Activated T-helper 17 cell treated with anti-CD3 and anti-CD28 coated beads, Interleukin-2, amount 50 U/mL, for 72 hours (primary cell): ENCODE measurements around the gene RRBP1. TPM values are rescaled to one million over a fixed set of nuclear protein-coding genes. Genes with fewer than 3 reads are reported as not detected.
A peak's percentile ranks its signal among the peaks of the same experiment; 100 is the strongest.

Experiments used
- ATAC-seq: fragments of 150-1000 bp; cut with Tn5 transposase; replicated peaks from 2 replicates; pipeline ENCODE4 v1.10.0; 2021; ENCODE audit warnings: mild to moderate bottlenecking, moderate library complexity
- H3K27ac Mint-ChIP-seq: one replicate; pipeline ENCODE4 v1.8.0; 2022; ENCODE audit warnings: mixed read lengths
- H3K27me3 Mint-ChIP-seq: one replicate; pipeline ENCODE4 v1.8.0; 2022; ENCODE audit warnings: mixed read lengths
- H3K36me3 Mint-ChIP-seq: one replicate; pipeline ENCODE4 v1.8.0; 2022; ENCODE audit warnings: low read depth, mild to moderate bottlenecking, mixed read lengths
- H3K4me1 Mint-ChIP-seq: one replicate; pipeline ENCODE4 v1.8.0; 2022; ENCODE audit warnings: mixed read lengths
- H3K4me3 Mint-ChIP-seq: one replicate; pipeline ENCODE4 v1.8.0; 2022; ENCODE audit warnings: mild to moderate bottlenecking, mixed read lengths
- H3K9me3 Mint-ChIP-seq: one replicate; pipeline ENCODE4 v1.8.0; 2022; ENCODE audit warnings: mixed read lengths
- total RNA-seq, 2 donors: library from RNA; stranded (reverse); gene quantifications; one replicate each; pipeline ENCODE4 v1.2.3, GENCODE V29; 2022

The RRBP1 gene
- total RNA-seq, 2 donors from 2014 or later = 21.6 to 32.5 TPM

GRCh38 chr20:17617868-17618672 is 64.0 kb downstream of the RRBP1 start:
- H3K27ac Mint-ChIP-seq = peak overlapping the region; percentile 20
- H3K9me3 Mint-ChIP-seq = no peaks in the 10 kb centered on the region
- H3K36me3 Mint-ChIP-seq = peaks cover 18% of the 10 kb centered on the region

DNA sequence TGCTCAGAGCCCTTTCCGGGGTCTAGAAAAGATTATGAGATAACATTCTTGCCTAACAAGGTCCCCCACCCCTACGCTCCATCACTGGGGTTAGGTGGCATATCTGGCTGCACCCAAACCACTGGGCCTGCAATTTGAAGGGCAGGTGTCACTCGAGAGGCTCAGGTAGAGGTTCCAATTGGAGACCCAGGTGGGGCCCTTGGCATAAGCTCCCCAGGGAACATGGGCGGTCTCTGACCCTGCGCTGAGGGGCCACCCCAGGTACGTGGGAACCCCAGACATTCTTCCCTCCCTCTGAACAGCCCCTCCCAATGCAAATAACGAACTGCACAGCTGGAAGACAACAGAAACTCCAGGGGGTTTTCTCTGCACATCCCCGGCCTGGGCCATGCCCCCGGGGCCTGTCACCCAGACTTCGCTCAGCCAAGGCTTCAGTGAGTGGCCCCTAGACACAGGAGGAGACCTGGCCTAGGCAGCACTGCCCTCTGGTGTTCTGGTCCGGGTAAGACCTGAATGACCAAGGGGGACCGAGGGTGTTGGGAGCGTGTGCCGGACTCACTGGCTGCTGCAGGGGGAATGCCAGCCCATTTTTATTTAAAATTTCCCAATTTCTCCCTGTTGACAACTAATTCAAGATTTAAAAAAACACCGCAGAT is 64.7 kb downstream of the RRBP1 start:
- peaks cover 4% of the 10 kb centered on the region for H3K4me1 Mint-ChIP-seq
- H3K9me3 Mint-ChIP-seq = no peaks in the 10 kb centered on the region
- H3K27ac Mint-ChIP-seq = no peak overlapping the region
- no peaks in the 10 kb centered on the region for H3K27me3 Mint-ChIP-seq
- H3K36me3 Mint-ChIP-seq = peaks cover 18% of the 10 kb centered on the region
- peak; percentile 65 for ATAC-seq
- no peak overlapping the region for H3K4me3 Mint-ChIP-seq

More at GRCh38 chr20:17617868-17618672, 64.0 kb downstream of the RRBP1 start:
- no peak for ATAC-seq
- Mint-ChIP-seq H3K4me3 (no peak overlapping the region), H3K27me3 (no peaks in the 10 kb centered on the region), H3K4me1 (no peaks in the 10 kb centered on the region)

DNA sequence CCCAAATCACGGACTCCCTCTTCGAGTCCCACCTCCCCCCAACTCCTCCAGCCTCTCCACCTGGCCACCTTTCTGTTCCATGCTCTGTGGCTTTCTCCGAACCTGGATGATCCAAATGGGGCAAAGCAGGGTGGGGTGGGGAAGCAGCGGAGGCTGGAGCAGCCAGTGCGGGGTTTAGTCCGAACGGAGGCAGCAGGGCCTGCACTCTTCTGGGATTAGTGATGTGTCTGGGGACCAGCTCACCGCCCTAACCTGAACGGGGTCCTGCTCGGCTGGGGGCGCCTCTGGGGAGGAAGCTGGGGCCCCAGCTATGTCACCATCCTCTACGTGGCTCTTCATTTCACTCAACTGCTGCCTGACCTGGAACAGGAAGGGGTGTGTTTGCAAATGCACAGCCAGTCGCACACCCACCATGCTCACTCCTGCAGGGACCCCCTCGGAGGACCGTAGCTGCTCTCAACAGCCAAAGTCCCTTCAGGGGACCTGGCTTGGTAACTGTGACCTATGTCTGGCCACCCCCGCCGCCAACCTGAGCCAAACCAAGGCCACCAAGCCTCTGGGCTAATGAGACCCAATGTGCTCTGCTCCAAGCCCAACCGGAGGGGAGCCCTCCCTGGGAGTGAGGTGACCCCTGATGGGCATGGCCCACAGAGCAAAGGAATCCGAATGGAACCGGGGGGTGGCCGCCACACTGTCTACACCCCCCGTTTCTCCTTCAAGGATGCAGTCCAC is 65.4 kb downstream of the RRBP1 start:
- ATAC-seq = no peak
- Mint-ChIP-seq H3K4me3 (no peak overlapping the region), H3K27me3 (no peaks in the 10 kb centered on the region), H3K4me1 (peaks cover 6% of the 10 kb centered on the region), H3K9me3 (no peaks in the 10 kb centered on the region), H3K27ac (no peak overlapping the region), H3K36me3 (peaks cover 18% of the 10 kb centered on the region)

DNA sequence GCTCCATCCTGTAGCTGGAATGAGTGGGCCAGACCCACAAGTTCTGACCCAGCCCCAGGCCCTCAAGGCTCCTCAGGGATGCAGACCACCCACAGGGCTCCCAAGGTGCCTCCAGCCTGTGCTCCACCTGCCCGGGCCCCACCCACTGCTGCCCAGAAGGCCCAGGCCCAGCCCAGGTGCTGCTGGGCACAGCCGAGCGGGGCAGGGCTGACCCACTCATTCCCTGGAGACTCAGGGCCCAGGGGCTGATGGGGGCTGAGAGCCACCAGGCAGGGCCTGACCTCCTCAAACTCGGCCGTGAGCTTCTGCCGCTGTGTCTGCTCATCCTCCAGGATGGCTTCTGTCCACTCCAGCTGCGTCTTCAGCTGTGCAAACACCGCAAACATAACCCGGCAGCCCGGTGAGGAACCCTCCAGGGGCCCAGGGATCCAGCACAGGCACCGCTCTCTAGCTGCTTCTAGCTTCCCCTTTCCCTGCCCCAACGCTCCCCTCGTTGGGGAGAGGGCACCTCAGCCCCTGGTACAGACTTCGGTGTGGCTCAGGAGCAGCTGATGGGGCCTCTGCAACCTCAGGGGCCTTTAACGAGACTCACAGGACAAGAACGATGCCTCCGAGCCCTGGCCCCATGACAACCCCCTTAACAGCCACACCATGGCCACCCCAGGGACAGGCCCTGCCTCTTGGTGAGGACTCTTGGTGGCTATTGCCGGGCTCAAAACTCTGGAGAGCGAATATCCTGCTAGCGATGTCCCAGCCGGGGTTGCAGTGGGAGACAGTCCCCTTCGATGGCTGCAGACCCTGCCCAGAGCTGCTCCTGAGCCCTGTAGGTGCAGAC is 66.2 kb downstream of the RRBP1 start:
- Mint-ChIP-seq H3K4me1 (peaks cover 6% of the 10 kb centered on the region), H3K4me3 (no peak overlapping the region), H3K27me3 (no peaks in the 10 kb centered on the region), H3K27ac (no peak overlapping the region), H3K36me3 (peaks cover 18% of the 10 kb centered on the region), H3K9me3 (no peaks in the 10 kb centered on the region)
- ATAC-seq = no peak

DNA sequence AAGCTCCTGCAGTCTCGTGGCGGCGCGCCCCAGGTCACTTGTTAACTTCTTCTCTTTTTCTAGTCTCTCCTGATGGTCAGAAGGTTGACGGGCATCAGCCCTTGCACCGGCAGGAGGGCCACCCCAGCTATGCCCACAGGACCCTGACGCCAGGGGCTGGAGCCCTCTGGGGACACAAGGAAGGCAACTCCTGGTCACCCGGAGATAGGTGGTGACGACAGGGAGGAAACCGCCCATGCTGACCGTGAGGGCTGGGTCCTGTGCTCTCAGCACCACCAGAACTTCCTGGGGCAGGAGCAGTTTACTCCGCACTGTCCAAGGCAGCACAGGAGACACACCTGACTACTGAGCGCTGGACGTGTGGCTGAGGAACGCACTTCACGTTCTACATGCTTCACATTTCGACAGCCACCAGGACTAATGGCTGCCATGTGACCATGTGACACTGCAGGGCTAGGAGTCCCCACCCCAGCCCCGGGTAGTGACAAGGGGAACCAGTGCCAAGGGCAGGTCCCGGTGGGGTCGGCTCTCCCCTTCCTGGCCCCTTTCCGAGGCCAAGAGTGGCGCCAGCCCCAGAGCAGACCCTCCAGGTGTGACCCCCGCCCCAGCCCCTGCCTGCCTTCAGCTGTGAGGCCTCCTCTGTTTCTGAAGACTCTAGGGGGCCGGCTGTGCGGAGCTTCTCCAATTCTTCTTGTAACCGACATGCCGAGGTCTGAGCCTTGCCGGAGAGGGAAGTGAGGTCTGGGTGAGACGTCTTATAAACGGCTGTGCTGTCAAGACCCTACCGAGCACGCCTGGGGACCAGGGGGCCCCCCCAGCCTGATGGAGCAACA is 67.0 kb downstream of the RRBP1 start:
- Mint-ChIP-seq H3K27ac (peak overlapping the region; percentile 58), H3K9me3 (no peaks in the 10 kb centered on the region), H3K27me3 (no peaks in the 10 kb centered on the region), H3K4me3 (no peak overlapping the region), H3K36me3 (peaks cover 15% of the 10 kb centered on the region), H3K4me1 (peaks cover 9% of the 10 kb centered on the region)
- ATAC-seq = no peak

DNA sequence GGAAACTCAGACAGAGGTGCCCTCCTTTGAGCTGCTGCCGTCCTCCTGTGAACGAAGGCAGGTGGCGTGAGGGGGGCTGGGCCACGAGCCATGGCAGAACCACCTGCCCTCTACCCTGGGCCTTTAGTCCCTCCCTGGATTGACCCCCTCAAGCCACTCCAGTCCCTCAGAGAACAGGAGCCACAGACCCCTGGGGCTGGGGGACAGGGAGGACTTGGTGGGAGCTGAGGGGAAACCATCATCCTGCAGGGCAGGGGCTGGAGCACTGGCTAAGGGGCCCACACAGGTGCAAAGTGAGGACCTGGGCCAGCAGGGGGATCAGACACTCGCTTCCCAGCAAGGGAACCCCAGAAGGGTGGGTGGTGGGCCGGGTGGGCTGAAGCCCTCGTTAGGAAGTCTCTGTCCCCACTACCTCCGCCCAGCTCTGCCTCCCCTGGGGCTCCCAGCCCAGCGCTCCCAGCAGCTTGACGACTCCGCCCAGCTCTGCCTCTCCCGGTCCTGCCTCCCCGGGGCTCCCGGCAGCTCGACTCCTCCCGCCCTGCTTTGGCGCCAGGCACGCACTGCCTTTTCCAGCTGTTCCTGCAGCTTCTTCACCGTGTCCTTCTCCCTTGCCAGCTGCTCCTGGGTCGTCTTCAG is 67.7 kb downstream of the RRBP1 start:
- no peaks in the 10 kb centered on the region for H3K9me3 Mint-ChIP-seq
- H3K4me1 Mint-ChIP-seq = peaks cover 12% of the 10 kb centered on the region
- H3K36me3 Mint-ChIP-seq = peaks cover 7% of the 10 kb centered on the region
- ATAC-seq = no peak
- H3K27me3 Mint-ChIP-seq = no peaks in the 10 kb centered on the region
- peak overlapping the region; percentile 70 for H3K27ac Mint-ChIP-seq
- no peak overlapping the region for H3K4me3 Mint-ChIP-seq

- no peaks in the 10 kb centered on the region for H3K9me3 Mint-ChIP-seq
- H3K36me3 Mint-ChIP-seq = peaks cover 4% of the 10 kb centered on the region
- H3K27ac Mint-ChIP-seq = peak overlapping the region; percentile 70
- ATAC-seq = no peak
- H3K27me3 Mint-ChIP-seq = no peaks in the 10 kb centered on the region
- peaks cover 12% of the 10 kb centered on the region for H3K4me1 Mint-ChIP-seq
- no peak overlapping the region for H3K4me3 Mint-ChIP-seq
Observed at GRCh38 chr20:17613328-17614175, 68.5 kb downstream of the RRBP1 start.

DNA sequence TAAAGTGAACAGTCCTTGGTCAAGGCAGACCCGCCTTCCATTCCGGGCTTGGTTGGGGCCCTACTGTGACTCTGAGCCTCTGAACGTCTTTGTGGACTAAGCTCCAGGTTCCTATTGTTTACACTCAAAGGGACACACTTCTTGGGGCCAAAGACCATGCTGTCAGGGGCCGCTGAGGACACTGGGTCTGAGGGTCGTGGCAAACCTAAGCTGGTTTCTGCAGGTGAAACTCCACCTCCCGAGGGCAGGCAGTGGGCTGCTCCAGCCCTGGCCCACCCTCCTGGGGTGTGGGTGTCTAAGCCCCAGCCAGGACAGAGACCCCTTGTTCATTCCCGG is 69.1 kb downstream of the RRBP1 start:
- H3K27ac Mint-ChIP-seq = peak overlapping the region; percentile 93
- H3K4me3 Mint-ChIP-seq = no peak overlapping the region
- peaks cover 14% of the 10 kb centered on the region for H3K4me1 Mint-ChIP-seq

GRCh38 chr20:17612287-17612991 is 69.6 kb downstream of the RRBP1 start:
- Mint-ChIP-seq H3K4me1 (peaks cover 17% of the 10 kb centered on the region), H3K36me3 (peaks cover 8% of the 10 kb centered on the region), H3K27me3 (no peaks in the 10 kb centered on the region), H3K4me3 (peak overlapping the region; percentile 71), H3K9me3 (no peaks in the 10 kb centered on the region), H3K27ac (peak overlapping the region; percentile 93)
- peak; percentile 64 for ATAC-seq

More for the DNA sequence above, 69.1 kb downstream of the RRBP1 start:
- peaks cover 3% of the 10 kb centered on the region for H3K36me3 Mint-ChIP-seq
- ATAC-seq = no peak
- H3K9me3 Mint-ChIP-seq = no peaks in the 10 kb centered on the region
- H3K27me3 Mint-ChIP-seq = no peaks in the 10 kb centered on the region

DNA sequence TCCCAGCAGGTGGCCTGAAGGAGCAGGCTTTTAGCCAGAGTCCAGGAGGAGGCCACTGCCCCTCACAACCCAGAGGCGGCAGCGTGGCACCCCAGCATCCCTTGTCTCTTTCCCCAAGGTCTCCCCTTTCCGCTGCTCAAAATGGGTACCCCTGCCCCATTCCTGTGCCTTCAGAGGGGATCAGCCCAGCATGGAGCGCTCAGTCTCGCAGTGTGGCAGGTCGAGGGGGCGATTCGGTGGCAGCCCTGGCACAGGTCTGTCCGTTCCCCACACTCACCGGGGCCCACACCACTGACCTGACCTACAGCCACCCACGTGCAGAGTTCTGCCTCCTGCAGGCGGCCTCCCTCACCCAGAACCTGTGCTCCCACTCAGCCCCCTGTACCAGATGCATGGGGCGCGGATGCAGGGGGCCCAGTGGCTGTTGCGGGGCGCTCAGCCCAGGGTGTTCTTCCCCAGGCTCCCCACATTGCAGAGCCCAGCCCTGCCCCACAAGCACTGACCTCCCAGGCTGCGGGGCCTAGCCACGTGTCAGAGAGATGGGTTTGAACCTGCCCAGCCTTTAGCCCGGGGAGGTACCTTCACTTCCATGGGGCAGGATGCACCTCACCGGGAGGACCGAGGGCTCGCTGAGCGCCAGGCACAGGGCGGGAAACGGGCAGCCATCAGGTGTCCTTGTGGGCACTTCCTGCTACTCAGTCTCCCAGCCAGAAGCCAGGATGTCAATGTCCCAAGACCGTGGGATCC is 70.3 kb downstream of the RRBP1 start:
- peak overlapping the region; percentile 71 for H3K4me3 Mint-ChIP-seq

GRCh38 chr20:17611290-17611539 is 70.8 kb downstream of the RRBP1 start:
- Mint-ChIP-seq H3K27me3 (no peaks in the 10 kb centered on the region), H3K9me3 (no peaks in the 10 kb centered on the region)

More for the DNA sequence above, 70.3 kb downstream of the RRBP1 start:
- Mint-ChIP-seq H3K36me3 (peaks cover 13% of the 10 kb centered on the region), H3K27ac (peak overlapping the region; percentile 93), H3K9me3 (no peaks in the 10 kb centered on the region), H3K4me1 (peaks cover 17% of the 10 kb centered on the region), H3K27me3 (no peaks in the 10 kb centered on the region)
- ATAC-seq = no peak

More at GRCh38 chr20:17611290-17611539, 70.8 kb downstream of the RRBP1 start:
- Mint-ChIP-seq H3K27ac (no peak overlapping the region), H3K4me3 (peak overlapping the region; percentile 71), H3K36me3 (peaks cover 13% of the 10 kb centered on the region), H3K4me1 (peaks cover 17% of the 10 kb centered on the region)
- ATAC-seq = peak; percentile 47
